Nephron (organoid): Measurements from ENCODE around the gene PPP1R16B.

Experiments used
- H3K27ac Mint-ChIP-seq, 3 experiments: 2 replicates each; pipeline ENCODE4 v1.8.0; 2020; ENCODE audit warnings: mixed read lengths in 3 of 3, mild to moderate bottlenecking in 2 of 3, moderate library complexity in 1 of 3
- H3K27me3 Mint-ChIP-seq: 2 replicates; pipeline ENCODE4 v1.8.0; 2021; ENCODE audit warnings: low read depth, mild to moderate bottlenecking, moderate library complexity, mixed read lengths
- H3K36me3 Mint-ChIP-seq: 2 replicates; pipeline ENCODE4 v1.8.0; 2020; ENCODE audit warnings: low read depth, mixed read lengths
- H3K4me1 Mint-ChIP-seq: 2 replicates; pipeline ENCODE4 v1.8.0; 2020; ENCODE audit warnings: mixed read lengths
- H3K4me3 Mint-ChIP-seq, 3 experiments: 2 replicates each; pipeline ENCODE4 v1.8.0; 2020; ENCODE audit warnings: mild to moderate bottlenecking in 3 of 3, mixed read lengths in 3 of 3, moderate library complexity in 2 of 3
- H3K9me3 Mint-ChIP-seq: 2 replicates; pipeline ENCODE4 v1.8.0; 2020; ENCODE audit warnings: mixed read lengths
- CTCF ChIP-seq, 3 experiments: fragments of 200-600 bp; sonication (generic); IDR thresholded peaks; one replicate each; pipeline ENCODE4 v1.5.0; 2021; ENCODE audit warnings: antibody characterized with exemption in 3 of 3; ENCODE audit not compliant: unreplicated experiment in 3 of 3

The PPP1R16B gene

DNA sequence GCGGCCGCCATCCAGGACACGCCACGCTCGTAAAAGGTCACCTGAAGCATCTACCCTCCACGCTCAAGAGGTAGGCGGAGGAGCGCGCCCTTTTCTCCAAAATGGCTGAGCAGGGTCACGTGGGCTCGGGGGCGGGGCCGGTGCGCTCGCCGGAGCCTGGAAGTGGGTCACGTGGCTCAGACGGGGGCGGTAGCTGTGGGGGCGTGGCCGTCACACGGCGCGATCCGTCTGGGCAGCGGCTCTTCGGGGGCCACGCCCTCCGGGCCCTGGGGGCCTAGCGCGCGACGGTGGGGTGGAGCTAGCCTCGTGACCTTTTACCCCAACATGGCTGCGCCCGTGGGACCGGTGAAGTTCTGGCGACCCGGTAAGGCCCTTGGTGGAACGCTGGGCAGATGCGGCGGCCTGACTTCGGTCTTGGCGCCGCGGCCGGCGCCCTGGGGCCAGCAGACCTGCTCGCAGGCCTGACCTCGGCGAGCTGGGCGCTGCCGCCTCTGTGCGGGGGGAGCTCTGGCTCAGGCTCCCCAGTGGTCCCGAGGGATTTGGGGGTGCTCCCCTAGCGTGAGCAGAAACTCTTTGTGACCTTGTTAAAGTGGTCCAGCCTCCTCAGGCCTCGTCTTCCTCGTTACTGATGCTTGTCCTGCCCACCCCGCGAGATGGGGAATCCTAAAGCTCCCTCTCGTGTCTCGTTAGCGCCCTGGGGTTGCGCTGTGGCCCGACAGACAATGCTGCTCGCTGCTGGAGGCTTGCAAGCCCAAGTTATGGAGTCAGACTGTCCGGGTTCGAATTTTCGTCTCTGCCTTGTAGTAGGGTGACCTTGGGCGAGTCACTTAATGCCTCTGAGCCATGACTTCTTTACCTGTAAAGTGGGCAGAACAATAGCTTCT, 156.8 kb downstream of the PPP1R16B start, which contains the start of gene DHX35:
Gene DHX35 (plus strand): TSS at position 301 of the 884 bp plus-strand sequence. CDS start 24 bp downstream, at position 325.
- Mint-ChIP-seq H3K36me3 (peaks cover 5% of the 10 kb centered on the region), H3K9me3 (no peaks in the 10 kb centered on the region), H3K27me3 (no peaks in the 10 kb centered on the region), H3K27ac (peak within 1 kb of the TSS; percentile 91 to 97 (median 96)), H3K4me1 (peaks cover 15% of the 10 kb centered on the region), H3K4me3 (peak within 1 kb of the TSS; percentile 96 to 98 (median 96))
- TF ChIP-seq CTCF (IDR thresholded peaks at IDR 0.05; ENCODE audit: unreplicated experiment in 3 of 3): peak in 2 of 3 experiments; percentile 15 to 28

GRCh38 chr20:38962928-38963401, 157.5 kb downstream of the PPP1R16B start:
- Mint-ChIP-seq H3K9me3 (no peaks in the 10 kb centered on the region), H3K4me3 (peak overlapping the region; percentile 96 to 98 (median 96)), H3K27ac (peak overlapping the region; percentile 91 to 97 (median 96)), H3K4me1 (peaks cover 15% of the 10 kb centered on the region), H3K27me3 (no peaks in the 10 kb centered on the region), H3K36me3 (peaks cover 5% of the 10 kb centered on the region)
- peak in 1 of 3 experiments; percentile 9 for TF ChIP-seq CTCF (IDR thresholded peaks at IDR 0.05; ENCODE audit: unreplicated experiment in 3 of 3)

- no peak overlapping the region for H3K27ac Mint-ChIP-seq
- peaks cover 5% of the 10 kb centered on the region for H3K36me3 Mint-ChIP-seq
- H3K4me1 Mint-ChIP-seq: peaks cover 15% of the 10 kb centered on the region
- H3K27me3 Mint-ChIP-seq: no peaks in the 10 kb centered on the region
- no peak for TF ChIP-seq CTCF (IDR thresholded peaks at IDR 0.05; ENCODE audit: unreplicated experiment in 3 of 3)
- H3K9me3 Mint-ChIP-seq: no peaks in the 10 kb centered on the region
- peak overlapping the region in 1 of 3 experiments; percentile 36 for H3K4me3 Mint-ChIP-seq
Measured at GRCh38 chr20:38963745-38964144, 158.2 kb downstream of the PPP1R16B start.

GRCh38 chr20:38965264-38965663, 159.8 kb downstream of the PPP1R16B start:
- Mint-ChIP-seq H3K4me1 (peaks cover 15% of the 10 kb centered on the region), H3K4me3 (peak overlapping the region in 2 of 3 experiments; percentile 12 to 56)

GRCh38 chr20:38968090-38968489, 162.6 kb downstream of the PPP1R16B start:
- Mint-ChIP-seq H3K9me3 (no peaks in the 10 kb centered on the region), H3K27ac (no peak overlapping the region), H3K36me3 (peaks cover 28% of the 10 kb centered on the region), H3K27me3 (no peaks in the 10 kb centered on the region), H3K4me3 (no peak overlapping the region), H3K4me1 (peaks cover 2% of the 10 kb centered on the region)
- no peak for TF ChIP-seq CTCF (IDR thresholded peaks at IDR 0.05; ENCODE audit: unreplicated experiment in 3 of 3)

More at GRCh38 chr20:38965264-38965663, 159.8 kb downstream of the PPP1R16B start:
- Mint-ChIP-seq H3K27ac (no peak overlapping the region), H3K27me3 (no peaks in the 10 kb centered on the region), H3K36me3 (peaks cover 9% of the 10 kb centered on the region), H3K9me3 (no peaks in the 10 kb centered on the region)
- no peak for TF ChIP-seq CTCF (IDR thresholded peaks at IDR 0.05; ENCODE audit: unreplicated experiment in 3 of 3)
